Activated CD8-positive, alpha-beta memory T cell treated with anti-CD3 and anti-CD28 coated beads, Interleukin-2, amount 50 U/mL, for 24 hours (primary cell): Measurements from ENCODE around the gene SGPP1.
"Not testable (repeated sequence)": the region's sequence is repeated elsewhere in the genome, so short reads cannot be mapped to it uniquely, and the experiment has no call there.

Experiments
- DNase-seq: peaks from one replicate; pipeline ENCODE4 v3.0.0-alpha.2; 2020; ENCODE audit errors: extremely low read depth

Gene SGPP1

DNA sequence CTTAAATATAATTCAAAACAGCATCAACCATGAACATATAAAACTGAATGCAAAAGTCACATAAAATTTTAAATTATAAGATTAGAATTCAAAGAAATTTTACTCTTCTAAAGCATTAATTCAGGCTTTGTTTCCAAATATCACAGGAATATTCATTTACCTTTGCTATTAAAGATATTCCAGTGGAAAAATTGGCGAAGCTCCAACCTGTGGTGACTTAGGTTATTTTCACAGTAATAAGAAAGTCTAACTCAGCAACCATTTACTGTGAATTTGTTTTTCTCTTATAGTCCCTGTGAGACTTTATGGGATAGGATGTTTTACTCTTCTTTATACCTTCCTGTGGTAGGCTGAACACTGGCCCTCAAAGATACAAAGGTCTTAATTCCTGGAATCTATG lies 89.4 kb downstream of the SGPP1 start:
- DNase-seq: no peak

DNA sequence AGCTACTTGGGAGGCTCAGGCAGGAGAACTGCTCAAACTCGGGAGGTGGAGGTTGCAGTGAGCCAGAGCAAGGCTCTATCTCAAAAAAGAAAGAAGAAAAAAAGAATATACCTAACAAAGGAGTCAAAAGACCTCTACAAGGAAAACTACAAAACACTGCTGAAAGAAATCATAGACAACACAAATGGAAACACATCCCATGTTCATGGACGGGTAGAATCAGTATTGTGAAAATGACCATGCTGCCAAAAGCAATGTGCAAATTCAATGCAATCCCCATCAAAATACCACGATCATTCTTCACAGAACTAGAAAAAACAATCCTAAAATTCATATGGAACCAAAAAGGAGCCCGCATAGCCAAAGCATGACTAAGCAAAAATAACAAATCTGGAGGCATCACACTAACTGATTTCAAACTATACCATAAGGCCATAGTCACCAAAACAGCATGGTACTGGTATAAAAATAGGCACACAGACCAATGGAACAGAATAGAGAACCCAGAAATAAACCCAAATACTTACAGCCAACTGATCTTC lies 91.7 kb downstream of the SGPP1 start:
- not testable (repeated sequence) for DNase-seq
